ENCODE measurements around the gene SLC17A7.
A peak's percentile ranks its signal among the peaks of the same experiment; 100 is the strongest.

SLC17A7 gene

DNA sequence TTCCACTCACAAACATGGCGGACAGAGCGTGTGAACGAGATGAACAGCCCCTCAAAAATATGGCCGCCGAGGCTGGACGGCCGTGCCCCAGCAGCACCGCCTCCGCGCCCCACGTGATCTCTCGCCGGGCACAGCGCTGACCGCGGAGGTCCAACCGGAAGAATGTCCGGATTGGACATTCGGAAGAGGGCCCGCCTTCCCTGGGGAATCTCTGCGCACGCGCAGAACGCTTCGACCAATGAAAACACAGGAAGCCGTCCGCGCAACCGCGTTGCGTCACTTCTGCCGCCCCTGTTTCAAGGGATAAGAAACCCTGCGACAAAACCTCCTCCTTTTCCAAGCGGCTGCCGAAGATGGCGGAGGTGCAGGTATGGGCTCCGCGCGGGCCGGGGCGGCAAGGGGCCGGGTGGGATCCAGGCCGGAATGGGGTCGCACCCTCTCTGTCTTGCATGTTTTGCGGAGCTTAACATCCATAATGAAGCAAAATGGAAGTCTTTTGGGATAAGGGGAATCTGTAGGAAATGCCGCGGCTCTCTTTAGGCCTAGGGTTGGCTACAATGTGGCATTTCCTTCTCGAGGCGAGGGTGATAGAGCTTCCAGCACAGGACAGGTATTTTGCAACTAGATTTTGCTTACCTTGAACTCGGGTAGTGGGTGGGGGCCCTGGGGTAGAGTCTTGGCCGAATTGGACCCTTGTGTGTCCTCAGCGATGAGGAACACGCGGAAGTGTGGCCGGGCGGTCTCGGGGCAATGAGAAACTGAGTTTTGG, 46.1 kb upstream of the SLC17A7 start, which contains the start of gene RPL13A:
TSS of gene RPL13A (plus strand) at position 332 of the 769 bp plus-strand sequence. CDS start at position 354, 22 bp downstream.
- peak within 1 kb of the TSS; percentile 88 for H3K27ac ChIP-seq
- TF ChIP-seq CTCF (conservative IDR thresholded peaks at IDR 0.05; ENCODE audit: low read depth), result no peak
- ChIA-PET CTCF (interaction anchor here (0.6 kb wide), 2 partner anchors 15 to 134 kb away, joined by 4 read pairs; no protein-coding TSS in a partner anchor), POLR2A (ENCODE audit: low non-redundant PET) (interaction anchor here (0.8 to 0.9 kb wide), 2 partner anchors 8 to 36 kb away, joined by 4 read pairs; partner anchors contain the start of gene PIH1D1)
- DNase-seq (ENCODE audit: low spot score), result peak; percentile 98

- DNase-seq (ENCODE audit: low spot score), result no peak
- POLR2A ChIA-PET (ENCODE audit: low non-redundant PET), result no interaction called here
- CTCF ChIA-PET, result no interaction called here
- no peak for TF ChIP-seq CTCF (conservative IDR thresholded peaks at IDR 0.05; ENCODE audit: low read depth)
- H3K27ac ChIP-seq, result peak overlapping the region; percentile 88
Observed at GRCh38 chr19:49486710-49487276, 45.5 kb upstream of the SLC17A7 start.

GRCh38 chr19:49486232-49486631, 44.9 kb upstream of the SLC17A7 start:
- TF ChIP-seq CTCF (conservative IDR thresholded peaks at IDR 0.05; ENCODE audit: low read depth), result no peak
- no peak for DNase-seq (ENCODE audit: low spot score)
- peak overlapping the region; percentile 88 for H3K27ac ChIP-seq
- ChIA-PET CTCF (no interaction called here), POLR2A (ENCODE audit: low non-redundant PET) (no interaction called here)

- H3K27ac ChIP-seq, result peak overlapping the region; percentile 20
- POLR2A ChIA-PET (ENCODE audit: low non-redundant PET), result no interaction called here
- CTCF ChIA-PET, result interaction anchor here (0.8 kb wide), 1 partner anchor 8 kb away, joined by 4 read pairs; no protein-coding TSS in a partner anchor
- no peak for DNase-seq (ENCODE audit: low spot score)
- no peak for TF ChIP-seq CTCF (conservative IDR thresholded peaks at IDR 0.05; ENCODE audit: low read depth)
Observed at GRCh38 chr19:49481020-49481683, 39.8 kb upstream of the SLC17A7 start.

DNA sequence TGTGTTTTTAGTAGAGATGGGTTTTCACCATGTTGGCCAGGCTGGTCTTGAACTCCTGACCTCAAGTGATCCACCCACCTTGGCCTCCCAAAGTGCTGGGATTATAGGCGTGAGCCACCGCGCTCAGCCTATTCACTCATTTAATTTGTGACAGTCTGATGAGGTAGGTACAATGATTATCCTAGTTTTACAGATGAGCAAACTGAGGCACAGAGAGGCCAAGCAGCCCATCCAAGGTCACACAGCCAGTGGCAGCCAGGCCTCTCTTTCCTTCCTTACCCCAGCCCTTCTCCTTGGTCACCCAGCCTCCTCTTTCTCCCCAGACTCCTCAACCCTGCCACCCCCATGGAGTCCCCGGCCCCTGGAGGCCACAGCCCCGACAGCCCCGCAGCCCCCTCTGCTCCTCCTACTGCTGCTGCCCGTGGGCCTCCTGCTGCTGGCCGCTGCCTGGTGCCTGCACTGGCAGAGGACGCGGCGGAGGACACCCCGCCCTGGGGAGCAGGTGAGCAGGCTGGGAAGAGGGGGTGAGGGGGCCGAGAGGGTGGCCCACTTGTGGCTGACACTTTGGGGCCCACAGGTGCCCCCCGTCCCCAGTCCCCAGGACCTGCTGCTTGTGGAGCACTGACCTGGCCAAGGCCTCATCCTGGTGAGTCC, 38.8 kb upstream of the SLC17A7 start:
- TF ChIP-seq CTCF (conservative IDR thresholded peaks at IDR 0.05; ENCODE audit: low read depth), result no peak
- ChIA-PET POLR2A (ENCODE audit: low non-redundant PET) (no interaction called here), CTCF (no interaction called here)
- DNase-seq (ENCODE audit: low spot score), result no peak
- no peak overlapping the region; the same call in 1 of the 2 replicates for H3K27ac ChIP-seq
